ENCODE results near the gene CYB5R4. TPM values are rescaled to one million over a fixed set of nuclear protein-coding genes. Genes with fewer than 3 reads are reported as not detected.

CYB5R4 gene
- total RNA-seq, 1 experiment from 2014 or later: 18.9 TPM

DNA sequence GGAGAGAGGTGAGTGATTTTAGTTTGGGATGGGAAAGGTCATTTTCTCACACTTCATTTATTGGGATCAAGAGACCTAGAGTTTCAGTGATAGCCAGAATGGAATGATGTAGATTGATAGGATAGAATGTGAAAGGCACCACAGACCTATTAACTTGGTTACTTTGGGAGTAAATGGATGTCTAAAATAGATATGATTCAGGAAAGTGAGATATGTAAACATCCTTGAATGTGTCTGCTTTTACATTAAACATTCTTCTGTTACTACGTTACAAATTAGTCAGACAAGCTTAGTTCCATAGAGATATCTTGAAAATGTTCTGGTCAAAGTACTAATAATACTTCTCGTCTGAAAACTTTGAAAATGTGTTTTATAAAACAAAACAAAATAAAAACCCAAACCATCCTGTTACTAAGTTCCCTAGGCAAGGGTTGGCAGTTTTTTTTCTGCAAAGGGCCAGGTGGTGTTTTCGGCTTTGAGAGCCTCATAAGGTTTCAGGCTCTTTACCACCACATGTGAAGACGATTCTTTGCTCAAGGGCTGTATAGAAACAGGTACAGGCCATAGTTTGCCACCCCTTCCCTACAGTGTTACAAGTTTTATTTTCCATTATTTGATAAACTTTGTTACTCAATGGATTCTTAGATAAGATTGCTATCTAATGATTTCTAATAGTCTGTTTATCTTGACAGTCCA, 3.4 kb downstream of the CYB5R4 start:
- Mint-ChIP-seq H3K27ac (ENCODE audit: low read depth, unreplicated experiment) (no peak overlapping the region), H3K4me1 (ENCODE audit: insufficient read depth, unreplicated experiment) (peaks cover 22% of the 10 kb centered on the region), H3K36me3 (ENCODE audit: insufficient read depth, unreplicated experiment) (peaks cover 13% of the 10 kb centered on the region), H3K27me3 (ENCODE audit: insufficient read depth, unreplicated experiment) (no peaks in the 10 kb centered on the region), H3K9me3 (ENCODE audit: unreplicated experiment) (no peaks in the 10 kb centered on the region), H3K4me3 (ENCODE audit: unreplicated experiment) (no peak overlapping the region)
- intact Hi-C loops (cut with micrococcal nuclease): no loop called here
- CTCF ChIA-PET: no interaction called here
- BruUV-seq (replicated peaks): no TSS peak
- TF ChIP-seq CTCF (IDR thresholded peaks at IDR 0.05; ENCODE audit: unreplicated experiment): no peak
- DNase-seq (ENCODE audit: unreplicated experiment): no peak
- POLR2A ChIA-PET: no interaction called here

DNA sequence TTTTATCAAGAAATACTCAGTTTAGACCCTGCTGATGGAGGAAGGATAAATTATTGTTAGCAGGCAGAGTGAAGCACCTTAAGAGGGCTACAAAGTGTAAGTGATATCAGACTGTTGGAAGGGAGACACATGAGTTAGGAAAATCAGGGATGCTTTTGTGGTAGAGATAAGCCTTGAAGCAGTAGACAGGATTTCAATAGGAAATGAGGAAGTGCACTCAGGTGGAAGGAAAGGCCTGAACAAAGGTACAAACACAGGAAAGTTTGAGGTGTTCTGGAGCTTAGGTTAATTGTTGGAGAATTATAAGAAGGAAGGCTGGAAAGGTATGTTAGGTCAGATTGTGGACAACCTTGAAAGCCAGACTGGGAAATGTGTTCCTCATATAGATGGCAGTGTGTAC, 7.6 kb downstream of the CYB5R4 start:
- DNase-seq (ENCODE audit: unreplicated experiment): no peak
- POLR2A ChIA-PET: interaction anchor here (0.7 to 1.6 kb wide), 4 partner anchors 9 to 161 kb away, joined by 3 to 6 read pairs (median 3); no protein-coding TSS in a partner anchor
- Mint-ChIP-seq H3K9me3 (ENCODE audit: unreplicated experiment) (no peaks in the 10 kb centered on the region), H3K4me1 (ENCODE audit: insufficient read depth, unreplicated experiment) (peaks cover 17% of the 10 kb centered on the region), H3K36me3 (ENCODE audit: insufficient read depth, unreplicated experiment) (peaks cover 11% of the 10 kb centered on the region), H3K27me3 (ENCODE audit: insufficient read depth, unreplicated experiment) (no peaks in the 10 kb centered on the region), H3K27ac (ENCODE audit: low read depth, unreplicated experiment) (peak overlapping the region; percentile 94), H3K4me3 (ENCODE audit: unreplicated experiment) (no peak overlapping the region)
- intact Hi-C loops (cut with micrococcal nuclease): no loop called here
- no peak for TF ChIP-seq CTCF (IDR thresholded peaks at IDR 0.05; ENCODE audit: unreplicated experiment)
- CTCF ChIA-PET: interaction anchor here (0.7 to 1.3 kb wide), 2 partner anchors 12 to 197 kb away, joined by 3 read pairs; no protein-coding TSS in a partner anchor
- BruUV-seq (replicated peaks): no TSS peak

- H3K36me3 Mint-ChIP-seq (ENCODE audit: insufficient read depth, unreplicated experiment): peaks cover 11% of the 10 kb centered on the region
- no peaks in the 10 kb centered on the region for H3K27me3 Mint-ChIP-seq (ENCODE audit: insufficient read depth, unreplicated experiment)
- BruUV-seq (replicated peaks): no TSS peak
- ChIA-PET CTCF (interaction anchor here (0.6 to 1.3 kb wide), 2 partner anchors 12 to 303 kb away, joined by 3 read pairs; no protein-coding TSS in a partner anchor), POLR2A (interaction anchor here (0.7 to 2.7 kb wide), 7 partner anchors 8 to 360 kb away, joined by 3 to 15 read pairs (median 3); partner anchors contain the start of genes CEP162 and CYB5R4)
- no peak overlapping the region for H3K4me3 Mint-ChIP-seq (ENCODE audit: unreplicated experiment)
- peak; percentile 96 for DNase-seq (ENCODE audit: unreplicated experiment)
- intact Hi-C loops (cut with micrococcal nuclease): no loop called here
- H3K4me1 Mint-ChIP-seq (ENCODE audit: insufficient read depth, unreplicated experiment): peaks cover 17% of the 10 kb centered on the region
- TF ChIP-seq CTCF (IDR thresholded peaks at IDR 0.05; ENCODE audit: unreplicated experiment): no peak
- no peaks in the 10 kb centered on the region for H3K9me3 Mint-ChIP-seq (ENCODE audit: unreplicated experiment)
- H3K27ac Mint-ChIP-seq (ENCODE audit: low read depth, unreplicated experiment): peak overlapping the region; percentile 94
These were observed 8.2 kb downstream of the CYB5R4 start for GRCh38 chr6:83867527-83868161.

GRCh38 chr6:83868639-83869038, 9.2 kb downstream of the CYB5R4 start:
- Mint-ChIP-seq H3K27ac (ENCODE audit: low read depth, unreplicated experiment) (peak overlapping the region; percentile 94), H3K4me3 (ENCODE audit: unreplicated experiment) (no peak overlapping the region), H3K27me3 (ENCODE audit: insufficient read depth, unreplicated experiment) (no peaks in the 10 kb centered on the region), H3K36me3 (ENCODE audit: insufficient read depth, unreplicated experiment) (peaks cover 11% of the 10 kb centered on the region), H3K4me1 (ENCODE audit: insufficient read depth, unreplicated experiment) (peaks cover 17% of the 10 kb centered on the region), H3K9me3 (ENCODE audit: unreplicated experiment) (no peaks in the 10 kb centered on the region)
- POLR2A ChIA-PET: interaction anchor here (1.2 to 2.7 kb wide), 3 partner anchors 9 to 358 kb away, joined by 3 to 15 read pairs (median 6); partner anchors contain the start of gene CYB5R4
- no peak for TF ChIP-seq CTCF (IDR thresholded peaks at IDR 0.05; ENCODE audit: unreplicated experiment)
- peak; percentile 62 for DNase-seq (ENCODE audit: unreplicated experiment)
- intact Hi-C loops (cut with micrococcal nuclease): no loop called here
- CTCF ChIA-PET: no interaction called here
- BruUV-seq (replicated peaks): no TSS peak
